Esophagus muscularis mucosa (tissue), 3 donors: ENCODE results near the gene CALHM2.

Experiments
- POLR2A ChIP-seq: fragments of 450-650 bp; IDR thresholded peaks from one replicate; pipeline ENCODE4 v1.6.1; 2017; ENCODE audit warnings: antibody characterized with exemption, moderate library complexity, mild to moderate bottlenecking, low read depth
- POLR2AphosphoS5 ChIP-seq, 2 donors: sonication (generic); formaldehyde crosslinking; IDR thresholded peaks; one replicate each; pipeline ENCODE4 v1.6.1; 2017; ENCODE audit warnings: antibody characterized with exemption in 2 of 2
- TF ChIP-seq, protein P1 (sequence below), 3 experiments: fragments of 200-600 bp in 2 of 3; fragments of 450-650 bp in 1 of 3; sonication (generic) in 2 of 3; IDR thresholded peaks; one replicate each; pipeline ENCODE4 v1.5.1; 2017 to 2019; ENCODE audit warnings: antibody characterized with exemption in 3 of 3, mild to moderate bottlenecking in 2 of 3, moderate library complexity in 1 of 3

DNA sequence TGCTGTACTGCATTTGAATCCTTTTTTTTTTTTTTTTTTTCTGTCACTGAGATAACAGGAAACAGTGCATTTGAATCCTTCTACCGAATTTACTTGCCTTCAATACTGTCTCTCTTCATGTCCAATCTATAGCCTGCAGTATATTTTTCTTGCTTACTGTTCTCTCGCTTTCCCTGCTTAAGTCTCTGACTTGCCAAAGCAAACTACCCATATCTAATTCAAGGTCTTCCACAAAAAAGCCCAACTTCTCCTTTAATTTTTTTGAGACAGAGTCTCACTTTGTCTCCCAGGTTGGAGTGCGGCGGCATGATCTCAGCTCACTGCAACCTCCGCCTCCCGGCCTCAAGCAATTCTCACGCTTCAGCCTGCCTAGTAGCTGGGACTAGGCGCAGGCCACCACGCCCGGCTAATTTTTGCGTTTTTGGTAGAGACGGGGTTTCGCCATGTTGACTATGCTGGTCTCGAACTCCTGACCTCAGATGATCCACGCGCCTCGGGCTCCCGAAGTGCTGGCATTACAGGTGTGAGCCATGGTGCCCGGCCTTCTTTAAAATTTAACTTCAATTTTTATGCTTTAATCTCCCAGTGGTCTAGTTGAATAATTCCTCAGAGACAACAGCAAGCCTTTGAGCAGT, 54.9 kb downstream of the CALHM2 start:
- TF ChIP-seq, protein P1, sequence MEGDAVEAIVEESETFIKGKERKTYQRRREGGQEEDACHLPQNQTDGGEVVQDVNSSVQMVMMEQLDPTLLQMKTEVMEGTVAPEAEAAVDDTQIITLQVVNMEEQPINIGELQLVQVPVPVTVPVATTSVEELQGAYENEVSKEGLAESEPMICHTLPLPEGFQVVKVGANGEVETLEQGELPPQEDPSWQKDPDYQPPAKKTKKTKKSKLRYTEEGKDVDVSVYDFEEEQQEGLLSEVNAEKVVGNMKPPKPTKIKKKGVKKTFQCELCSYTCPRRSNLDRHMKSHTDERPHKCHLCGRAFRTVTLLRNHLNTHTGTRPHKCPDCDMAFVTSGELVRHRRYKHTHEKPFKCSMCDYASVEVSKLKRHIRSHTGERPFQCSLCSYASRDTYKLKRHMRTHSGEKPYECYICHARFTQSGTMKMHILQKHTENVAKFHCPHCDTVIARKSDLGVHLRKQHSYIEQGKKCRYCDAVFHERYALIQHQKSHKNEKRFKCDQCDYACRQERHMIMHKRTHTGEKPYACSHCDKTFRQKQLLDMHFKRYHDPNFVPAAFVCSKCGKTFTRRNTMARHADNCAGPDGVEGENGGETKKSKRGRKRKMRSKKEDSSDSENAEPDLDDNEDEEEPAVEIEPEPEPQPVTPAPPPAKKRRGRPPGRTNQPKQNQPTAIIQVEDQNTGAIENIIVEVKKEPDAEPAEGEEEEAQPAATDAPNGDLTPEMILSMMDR (IDR thresholded peaks at IDR 0.05) = no peak
- TF ChIP-seq POLR2AphosphoS5 (IDR thresholded peaks at IDR 0.05) (no peak), POLR2A (no peak)
